ENCODE results near the gene PRTFDC1.

PRTFDC1 gene

GRCh38 chr10:24968349-24968748 is 15.9 kb upstream of the PRTFDC1 start:
- DNase-seq (ENCODE audit: low read depth) = no peak
- no peak overlapping the region for H3K4me3 ChIP-seq (ENCODE audit: low read depth, low read length)
- no peak for TF ChIP-seq CTCF (IDR thresholded peaks at IDR 0.05; ENCODE audit: low read depth, low read length, missing control alignments)

GRCh38 chr10:24966962-24967481 is 14.6 kb upstream of the PRTFDC1 start:
- no peak for TF ChIP-seq CTCF (IDR thresholded peaks at IDR 0.05; ENCODE audit: low read depth, low read length, missing control alignments)
- no peak overlapping the region for H3K4me3 ChIP-seq (ENCODE audit: low read depth, low read length)
- no peak for DNase-seq (ENCODE audit: low read depth)

DNA sequence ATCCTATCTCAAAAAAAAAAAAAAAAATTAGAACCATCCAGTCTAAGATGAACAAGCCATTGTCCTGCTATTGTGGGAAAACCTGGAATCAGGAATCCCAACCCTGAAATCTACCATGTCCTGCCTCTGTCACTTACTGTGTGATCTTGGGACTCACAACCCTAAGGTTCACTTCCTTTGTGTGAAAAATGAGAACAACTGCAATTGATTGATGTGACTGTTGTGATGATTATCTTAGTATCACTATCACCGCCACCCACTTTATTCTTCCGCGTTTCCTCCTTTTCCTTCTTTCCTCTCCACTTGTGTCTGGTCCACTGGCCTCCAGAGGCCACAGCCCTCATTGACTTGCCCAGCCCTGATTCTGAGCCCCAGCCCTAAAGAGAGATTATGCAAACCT is 12.6 kb upstream of the PRTFDC1 start:
- DNase-seq (ENCODE audit: low read depth) = no peak
- no peak for TF ChIP-seq CTCF (IDR thresholded peaks at IDR 0.05; ENCODE audit: low read depth, low read length, missing control alignments)

GRCh38 chr10:24963521-24964041 is 11.2 kb upstream of the PRTFDC1 start:
- DNase-seq (ENCODE audit: low read depth) = no peak
- TF ChIP-seq CTCF (IDR thresholded peaks at IDR 0.05; ENCODE audit: low read depth, low read length, missing control alignments) = no peak
- no peak overlapping the region for H3K4me3 ChIP-seq (ENCODE audit: low read depth, low read length)

More for the DNA sequence above, 12.6 kb upstream of the PRTFDC1 start:
- H3K4me3 ChIP-seq (ENCODE audit: low read depth, low read length) = no peak overlapping the region

- no peak overlapping the region for H3K4me3 ChIP-seq (ENCODE audit: low read depth, low read length)
- TF ChIP-seq CTCF (IDR thresholded peaks at IDR 0.05; ENCODE audit: low read depth, low read length, missing control alignments) = no peak
- no peak for DNase-seq (ENCODE audit: low read depth)
Measured at GRCh38 chr10:24962995-24963394, 10.6 kb upstream of the PRTFDC1 start.

- H3K4me3 ChIP-seq (ENCODE audit: low read depth, low read length) = no peak overlapping the region
- no peak for TF ChIP-seq CTCF (IDR thresholded peaks at IDR 0.05; ENCODE audit: low read depth, low read length, missing control alignments)
- DNase-seq (ENCODE audit: low read depth) = no peak
Measured at GRCh38 chr10:24961582-24961981, 9.2 kb upstream of the PRTFDC1 start.

GRCh38 chr10:24959382-24959730 is 7.0 kb upstream of the PRTFDC1 start:
- no peak for TF ChIP-seq CTCF (IDR thresholded peaks at IDR 0.05; ENCODE audit: low read depth, low read length, missing control alignments)
- no peak overlapping the region for H3K4me3 ChIP-seq (ENCODE audit: low read depth, low read length)

More at GRCh38 chr10:24959382-24959730, 7.0 kb upstream of the PRTFDC1 start:
- DNase-seq (ENCODE audit: low read depth) = no peak

Measured in GM12864 (cell line).